WERI-Rb-1 (cell line): ENCODE data around the gene PLEKHG5.

Experiments used
- DNase-seq: peaks from one replicate; pipeline ENCODE4 v3.0.0-alpha.2; 2020
- H3K27ac ChIP-seq: fragments of 250-450 bp; sonication (Bioruptor Pico); 2 replicates; pipeline ENCODE4 v1.5.1; 2020; ENCODE audit warnings: mild to moderate bottlenecking, moderate library complexity
- H3K27me3 ChIP-seq: fragments of 250-450 bp; sonication (Bioruptor Pico); 2 replicates; pipeline ENCODE4 v1.5.1; 2021; ENCODE audit warnings: mild to moderate bottlenecking, low read depth, moderate library complexity; ENCODE audit not compliant: insufficient read depth, severe bottlenecking
- H3K36me3 ChIP-seq: fragments of 250-450 bp; sonication (Bioruptor Pico); 2 replicates; pipeline ENCODE4 v1.5.1; 2020; ENCODE audit warnings: mild to moderate bottlenecking, moderate library complexity
- H3K4me3 ChIP-seq: 2 replicates; pipeline ENCODE4 v1.5.1; 2011; ENCODE audit warnings: low read depth, mild to moderate bottlenecking, control low read depth, low read length
- H3K9me3 ChIP-seq: fragments of 250-450 bp; sonication (Bioruptor Pico); 2 replicates; pipeline ENCODE4 v1.5.1; 2021; ENCODE audit warnings: mild to moderate bottlenecking, moderate library complexity; ENCODE audit not compliant: severe bottlenecking
- TF ChIP-seq, protein P1 (sequence below): IDR thresholded peaks from 2 replicates; pipeline ENCODE4 v1.5.1; 2011; ENCODE audit warnings: low read depth, mild to moderate bottlenecking, control low read depth, inconsistent platforms, low read length

Gene PLEKHG5

DNA sequence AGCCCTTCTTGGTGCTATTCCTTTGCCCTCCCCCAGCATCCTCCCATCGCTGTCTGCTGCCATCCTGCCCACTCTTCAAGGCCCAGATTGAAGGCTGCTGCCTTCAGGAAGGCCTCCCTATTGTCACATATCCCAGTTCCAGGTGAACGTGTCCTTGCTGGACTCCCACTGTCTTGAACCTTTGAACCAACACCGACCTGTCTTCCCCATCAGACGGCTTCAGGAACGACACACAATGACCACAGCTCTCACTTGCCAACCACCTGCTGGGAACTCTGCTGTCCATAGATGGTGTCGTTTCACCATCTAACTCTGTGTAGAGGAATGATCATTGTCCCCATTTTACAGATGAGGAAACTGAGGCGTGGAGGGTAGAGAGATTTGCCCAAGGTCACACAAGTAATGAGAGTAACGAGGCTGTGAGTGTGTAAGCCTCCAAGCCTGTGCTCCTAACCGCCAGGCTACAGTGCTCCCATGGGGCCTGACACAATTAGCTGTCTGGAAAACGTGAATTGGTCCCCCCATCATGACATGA, 9.9 kb upstream of the PLEKHG5 start:
- no peak for DNase-seq
- TF ChIP-seq, protein P1, sequence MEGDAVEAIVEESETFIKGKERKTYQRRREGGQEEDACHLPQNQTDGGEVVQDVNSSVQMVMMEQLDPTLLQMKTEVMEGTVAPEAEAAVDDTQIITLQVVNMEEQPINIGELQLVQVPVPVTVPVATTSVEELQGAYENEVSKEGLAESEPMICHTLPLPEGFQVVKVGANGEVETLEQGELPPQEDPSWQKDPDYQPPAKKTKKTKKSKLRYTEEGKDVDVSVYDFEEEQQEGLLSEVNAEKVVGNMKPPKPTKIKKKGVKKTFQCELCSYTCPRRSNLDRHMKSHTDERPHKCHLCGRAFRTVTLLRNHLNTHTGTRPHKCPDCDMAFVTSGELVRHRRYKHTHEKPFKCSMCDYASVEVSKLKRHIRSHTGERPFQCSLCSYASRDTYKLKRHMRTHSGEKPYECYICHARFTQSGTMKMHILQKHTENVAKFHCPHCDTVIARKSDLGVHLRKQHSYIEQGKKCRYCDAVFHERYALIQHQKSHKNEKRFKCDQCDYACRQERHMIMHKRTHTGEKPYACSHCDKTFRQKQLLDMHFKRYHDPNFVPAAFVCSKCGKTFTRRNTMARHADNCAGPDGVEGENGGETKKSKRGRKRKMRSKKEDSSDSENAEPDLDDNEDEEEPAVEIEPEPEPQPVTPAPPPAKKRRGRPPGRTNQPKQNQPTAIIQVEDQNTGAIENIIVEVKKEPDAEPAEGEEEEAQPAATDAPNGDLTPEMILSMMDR: no peak
- Histone ChIP-seq H3K9me3 (no peaks in the 10 kb centered on the region), H3K27ac (no peak overlapping the region), H3K4me3 (no peak overlapping the region), H3K36me3 (no peaks in the 10 kb centered on the region), H3K27me3 (no peaks in the 10 kb centered on the region)

DNA sequence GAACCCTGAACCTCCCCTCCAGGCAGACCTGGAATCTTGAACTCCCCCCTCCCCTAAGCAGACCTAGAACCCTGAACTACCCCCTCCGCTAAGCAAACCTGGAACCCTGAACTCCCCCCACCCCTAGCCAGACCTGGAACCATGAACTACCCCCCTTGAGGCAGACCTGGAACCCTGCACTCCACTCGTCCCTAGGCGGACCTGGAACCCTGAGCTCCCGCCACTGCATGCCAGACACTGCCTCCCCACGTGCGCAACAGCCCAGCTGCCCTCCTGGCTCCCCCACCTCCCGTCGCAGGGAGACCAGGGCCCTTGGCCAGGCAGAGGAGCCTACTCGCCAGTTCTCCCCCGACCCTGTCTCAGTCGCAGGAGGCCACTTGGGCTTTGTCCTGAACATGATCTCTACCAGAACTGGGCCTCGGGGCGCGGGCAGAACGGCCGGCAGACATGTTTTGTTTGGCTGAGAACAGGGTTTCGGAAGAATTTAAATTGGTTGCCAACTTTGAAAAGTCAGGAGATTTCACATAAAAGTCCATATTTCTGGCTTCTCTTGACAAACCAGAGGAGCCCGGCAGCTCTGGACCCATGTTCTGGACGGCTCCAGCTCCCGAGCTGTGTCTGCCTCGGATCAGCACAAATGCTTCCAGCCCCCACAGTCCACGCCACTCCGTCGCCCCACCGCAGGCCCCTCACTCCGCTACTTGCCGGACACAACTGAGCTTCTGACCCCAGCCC, 9.2 kb upstream of the PLEKHG5 start:
- Histone ChIP-seq H3K27me3 (no peaks in the 10 kb centered on the region), H3K36me3 (no peaks in the 10 kb centered on the region), H3K9me3 (no peaks in the 10 kb centered on the region), H3K4me3 (no peak overlapping the region), H3K27ac (no peak overlapping the region)
- DNase-seq: no peak
- TF ChIP-seq, protein P1: no peak

DNA sequence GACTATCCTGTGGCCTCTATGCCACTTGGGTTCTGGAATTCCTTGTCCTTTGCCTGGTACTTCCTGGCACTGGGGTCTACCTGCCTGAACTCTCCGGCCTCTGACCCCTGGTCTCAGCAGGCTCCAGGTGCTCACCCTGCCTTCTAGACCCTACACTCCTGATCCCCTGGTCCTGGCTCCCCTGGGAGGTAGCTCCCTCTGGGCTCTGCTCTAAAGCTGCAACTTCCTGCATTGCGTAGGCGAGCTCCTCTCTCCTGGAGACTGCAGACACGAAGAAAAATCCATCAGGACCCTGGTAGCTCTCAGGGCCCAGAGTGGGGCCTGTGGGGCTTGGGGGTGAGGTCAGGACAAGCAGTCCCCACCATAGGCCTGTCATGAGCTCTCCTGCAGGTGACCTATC, 7.8 kb upstream of the PLEKHG5 start:
- Histone ChIP-seq H3K4me3 (no peak overlapping the region), H3K27ac (no peak overlapping the region), H3K36me3 (no peaks in the 10 kb centered on the region), H3K9me3 (no peaks in the 10 kb centered on the region), H3K27me3 (no peaks in the 10 kb centered on the region)
- TF ChIP-seq, protein P1: no peak
- no peak for DNase-seq

DNA sequence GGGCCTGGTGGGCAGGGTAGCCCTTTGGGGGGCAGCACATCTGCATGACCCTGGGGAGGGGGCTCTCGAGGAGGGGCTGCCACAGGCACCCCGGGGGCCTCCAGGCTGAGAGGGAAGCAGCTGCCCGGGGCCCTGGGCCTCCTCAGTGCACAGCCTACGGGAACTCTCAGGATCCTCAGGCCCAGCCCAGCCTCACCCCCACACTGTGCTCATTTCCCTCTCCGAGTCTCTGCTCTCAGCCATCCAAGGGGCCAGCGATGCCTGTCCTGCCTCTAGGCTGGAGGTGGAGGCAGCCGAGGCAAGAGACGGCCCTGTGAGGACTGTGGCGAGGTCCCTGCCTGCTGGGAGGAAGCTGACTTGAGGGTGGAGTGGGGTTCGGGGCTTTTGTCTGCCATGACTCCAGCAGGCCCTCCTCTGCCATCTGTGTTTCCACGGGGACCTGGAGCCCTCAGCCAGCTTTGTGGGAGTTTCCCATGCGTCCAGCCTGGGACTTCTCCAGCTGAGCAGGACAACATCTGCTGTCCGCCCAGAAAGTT, 7.2 kb upstream of the PLEKHG5 start:
- TF ChIP-seq, protein P1: no peak
- no peaks in the 10 kb centered on the region for H3K36me3 ChIP-seq
- no peaks in the 10 kb centered on the region for H3K27me3 ChIP-seq
- no peaks in the 10 kb centered on the region for H3K9me3 ChIP-seq
- DNase-seq: no peak
- no peak overlapping the region for H3K4me3 ChIP-seq
- H3K27ac ChIP-seq: 0 out of 2 replicates have a peak overlapping the region, but pooled peaks have one; percentile 8

DNA sequence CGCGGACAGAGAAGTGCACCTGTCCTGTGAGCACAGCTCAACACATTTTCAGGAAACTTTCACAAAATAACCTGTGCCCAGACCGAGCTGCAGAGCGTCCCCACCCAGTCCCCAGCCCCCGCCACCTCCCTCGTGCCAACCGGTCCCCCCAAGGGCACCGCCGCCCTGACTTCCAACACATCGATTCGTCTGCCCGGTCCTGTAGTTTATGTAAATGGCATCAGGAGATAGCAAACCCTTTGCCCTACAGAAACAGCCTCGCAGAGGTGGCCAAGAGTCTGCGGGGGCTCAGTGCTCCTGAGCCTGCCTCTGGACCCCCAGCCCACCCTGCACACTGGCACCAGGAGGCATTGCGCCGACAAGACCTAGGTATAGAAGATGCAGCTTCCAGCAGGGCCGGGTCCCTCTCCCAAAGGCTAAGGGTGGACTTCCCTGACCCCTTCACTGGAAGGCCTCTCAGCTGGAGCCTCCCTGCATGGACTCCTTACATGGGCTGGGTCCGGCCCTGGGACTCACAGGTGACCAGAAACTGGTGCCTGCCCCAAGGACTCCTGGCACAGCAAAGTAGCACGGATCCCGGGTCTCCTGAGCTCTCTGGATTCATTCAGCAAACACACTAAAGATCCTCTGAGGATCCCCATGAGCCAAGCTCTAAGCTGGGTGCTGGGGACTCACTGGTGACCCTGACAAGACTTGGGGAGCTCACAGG, 6.6 kb upstream of the PLEKHG5 start:
- Histone ChIP-seq H3K4me3 (peak overlapping the region; percentile 55), H3K36me3 (no peaks in the 10 kb centered on the region), H3K9me3 (no peaks in the 10 kb centered on the region), H3K27ac (no peak overlapping the region), H3K27me3 (no peaks in the 10 kb centered on the region)
- TF ChIP-seq, protein P1: no peak
- DNase-seq: no peak
